Neural cell (in vitro differentiated cells): ENCODE results near the gene PTK6. TPM values are rescaled to one million over a fixed set of nuclear protein-coding genes. Genes with fewer than 3 reads are reported as not detected.
A peak's percentile ranks its signal among the peaks of the same experiment; 100 is the strongest.

Source experiments
- H2AFZ ChIP-seq: fragments of 200-600, 300-800 bp; sonication (generic), shearing (Covaris generic); 2 replicates; pipeline ENCODE4 v1.6.0; 2014; ENCODE audit warnings: low read depth, mild to moderate bottlenecking, antibody characterized with exemption, low read length, moderate library complexity
- H3F3A ChIP-seq: fragments of 200-600 bp; shearing (Covaris generic); 2 replicates; pipeline ENCODE4 v1.6.1; 2016; ENCODE audit warnings: mild to moderate bottlenecking, moderate library complexity, mixed read lengths, antibody characterized with exemption, low read length; ENCODE audit not compliant: insufficient read depth, poor library complexity, severe bottlenecking
- H3K27ac ChIP-seq: fragments of 200-600, 300-800 bp; sonication (generic), shearing (Covaris generic); 2 replicates; pipeline ENCODE4 v1.5.1; 2014; ENCODE audit warnings: mild to moderate bottlenecking, low read length, moderate library complexity
- H3K27me3 ChIP-seq: fragments of 300-800, 200-600 bp; sonication (generic), shearing (Covaris generic); 2 replicates; pipeline ENCODE4 v1.6.0; 2014; ENCODE audit warnings: mild to moderate bottlenecking, low read depth, low read length, moderate library complexity; ENCODE audit not compliant: insufficient read depth
- H3K36me3 ChIP-seq: fragments of 300-800, 200-600 bp; sonication (generic), shearing (Covaris generic); 2 replicates; pipeline ENCODE4 v1.5.1; 2014; ENCODE audit warnings: mild to moderate bottlenecking, antibody characterized with exemption, low read length, moderate library complexity; ENCODE audit not compliant: insufficient read depth
- H3K4me2 ChIP-seq: fragments of 300-800, 200-600 bp; sonication (generic), shearing (Covaris generic); 2 replicates; pipeline ENCODE4 v1.6.0; 2014; ENCODE audit warnings: mild to moderate bottlenecking, low read length
- H3K4me3 ChIP-seq: fragments of 300-800, 200-600 bp; sonication (generic), shearing (Covaris generic); 2 replicates; pipeline ENCODE4 v1.5.1; 2014; ENCODE audit warnings: mild to moderate bottlenecking, low read length, moderate library complexity
- H3K79me2 ChIP-seq: fragments of 200-600 bp; shearing (Covaris generic); replicated peaks from 2 replicates; pipeline ENCODE4 v1.6.0; 2014; ENCODE audit warnings: mild to moderate bottlenecking, low read length, moderate library complexity; ENCODE audit not compliant: insufficient read depth
- H3K9ac ChIP-seq: fragments of 300-800, 200-600 bp; sonication (generic), shearing (Covaris generic); 2 replicates; pipeline ENCODE4 v1.6.1; 2016; ENCODE audit warnings: mild to moderate bottlenecking, low read length, mixed read lengths
- H3K9me2 ChIP-seq: fragments of 200-600 bp; shearing (Covaris generic); 2 replicates; pipeline ENCODE4 v1.6.1; 2016; ENCODE audit warnings: mild to moderate bottlenecking, low read length, mixed read lengths; ENCODE audit not compliant: insufficient read depth
- H3K9me3 ChIP-seq: fragments of 200-600, 300-800 bp; sonication (generic), shearing (Covaris generic); 2 replicates; pipeline ENCODE4 v1.6.1; 2016; ENCODE audit warnings: mild to moderate bottlenecking, mixed run types, low read length, moderate library complexity, mixed read lengths
- H4K20me1 ChIP-seq: fragments of 200-600 bp; shearing (Covaris generic); 2 replicates; pipeline ENCODE4 v1.6.1; 2016; ENCODE audit warnings: mild to moderate bottlenecking, mixed run types; ENCODE audit not compliant: insufficient read depth
- CTCF ChIP-seq: fragments of 450-650 bp; IDR thresholded peaks from 2 replicates; pipeline ENCODE4 v1.5.1; 2014; ENCODE audit warnings: antibody characterized with exemption, mild to moderate bottlenecking, moderate library complexity; ENCODE audit not compliant: poor library complexity, severe bottlenecking
- EP300 ChIP-seq: fragments of 450-650 bp; conservative IDR thresholded peaks from 2 replicates; pipeline ENCODE4 v1.6.1; 2014; ENCODE audit warnings: antibody characterized with exemption, mild to moderate bottlenecking, moderate library complexity; ENCODE audit not compliant: poor library complexity, severe bottlenecking
- EZH2 ChIP-seq: fragments of 200-600, 300-800 bp; shearing (Covaris generic), sonication (generic); IDR thresholded peaks from 2 replicates; pipeline ENCODE4 v1.6.1; 2014; ENCODE audit warnings: antibody characterized with exemption, low read length, borderline replicate concordance, mild to moderate bottlenecking; ENCODE audit not compliant: insufficient read depth, poor library complexity, severe bottlenecking
- MXI1 ChIP-seq: fragments of 450-650 bp; conservative IDR thresholded peaks from 2 replicates; pipeline ENCODE4 v1.6.1; 2014; ENCODE audit warnings: antibody characterized with exemption, mild to moderate bottlenecking; ENCODE audit not compliant: poor library complexity, severe bottlenecking
- POLR2AphosphoS5 ChIP-seq: IDR thresholded peaks from 2 replicates; pipeline ENCODE4 v1.6.1; 2012
- RAD21 ChIP-seq: fragments of 450-650 bp; conservative IDR thresholded peaks from 2 replicates; pipeline ENCODE4 v1.6.1; 2014; ENCODE audit warnings: antibody characterized with exemption, mild to moderate bottlenecking, moderate library complexity
- REST ChIP-seq: IDR thresholded peaks from 2 replicates; pipeline ENCODE4 v1.6.1; 2012; ENCODE audit warnings: borderline replicate concordance
- SMC3 ChIP-seq: fragments of 450-650 bp; conservative IDR thresholded peaks from 2 replicates; pipeline ENCODE4 v1.6.1; 2014; ENCODE audit warnings: antibody characterized with exemption, mild to moderate bottlenecking, moderate library complexity; ENCODE audit not compliant: poor library complexity
- TAF1 ChIP-seq: IDR thresholded peaks from 2 replicates; pipeline ENCODE4 v1.6.1; 2012; ENCODE audit warnings: low read depth
- polyA plus RNA-seq: library from polyadenylated mRNA; depleted of rRNA; stranded (reverse); fragments of >200 nt; gene quantifications from 2 replicates; pipeline ENCODE4 v1.2.3, GENCODE V29; 2014

PTK6 gene
- polyA plus RNA-seq, 1 donor from 2014 or later: not detected

GRCh38 chr20:63490416-63490815, 46.8 kb downstream of the PTK6 start:
- TF ChIP-seq MXI1 (no peak), REST (no peak), RAD21 (no peak), SMC3 (no peak)
- no peaks in the 10 kb centered on the region for H3K9me2 ChIP-seq
- H3K4me2 ChIP-seq: no peak overlapping the region
- H3K27ac ChIP-seq: no peak overlapping the region
- H3K79me2 ChIP-seq: no peaks in the 10 kb centered on the region
- no peaks in the 10 kb centered on the region for H3F3A ChIP-seq
- H3K4me3 ChIP-seq: no peak overlapping the region
- peaks cover 18% of the 10 kb centered on the region for H3K36me3 ChIP-seq
- H4K20me1 ChIP-seq: no peaks in the 10 kb centered on the region
- H3K9me3 ChIP-seq: no peaks in the 10 kb centered on the region
- H3K9ac ChIP-seq: no peak overlapping the region
- H3K27me3 ChIP-seq: no peaks in the 10 kb centered on the region
- H2AFZ ChIP-seq: no peak overlapping the region

- no peaks in the 10 kb centered on the region for H4K20me1 ChIP-seq
- no peaks in the 10 kb centered on the region for H3K79me2 ChIP-seq
- H3K9ac ChIP-seq: no peak overlapping the region
- no peaks in the 10 kb centered on the region for H3K9me2 ChIP-seq
- TF ChIP-seq CTCF: no peak
- TF ChIP-seq EP300: no peak
- TF ChIP-seq REST: no peak
- no peak for TF ChIP-seq POLR2AphosphoS5
- no peak for TF ChIP-seq EZH2
- TF ChIP-seq MXI1: no peak
- no peak for TF ChIP-seq SMC3
- TF ChIP-seq RAD21: no peak
- TF ChIP-seq TAF1: no peak
- no peak overlapping the region for H2AFZ ChIP-seq
- no peaks in the 10 kb centered on the region for H3K9me3 ChIP-seq
- H3K36me3 ChIP-seq: peaks cover 6% of the 10 kb centered on the region
- H3F3A ChIP-seq: no peaks in the 10 kb centered on the region
- no peak overlapping the region for H3K27ac ChIP-seq
- no peaks in the 10 kb centered on the region for H3K27me3 ChIP-seq
- no peak overlapping the region for H3K4me2 ChIP-seq
- peak overlapping the region; percentile 31 for H3K4me3 ChIP-seq
Measured at GRCh38 chr20:63488315-63489251, 48.6 kb downstream of the PTK6 start.
